Activated CD4-positive, CD25-positive, alpha-beta regulatory T cell (primary cell): ENCODE results near the gene RAB44.
"Not testable (repeated sequence)": the region's sequence is repeated elsewhere in the genome, so short reads cannot be mapped to it uniquely, and the experiment has no call there.

Experiments used
- DNase-seq, 4 experiments: peaks; one replicate each; lab custom pipeline; 2025; lab: John Stamatoyannopoulos, UW

Gene RAB44

GRCh38 chr6:36697481-36697903, at the start of gene RAB44:
TSS of gene RAB44 (plus strand) at chr6:36697826. CDS start at chr6:36704236, 6,410 bp downstream.
- DNase-seq, result no peak

- DNase-seq, result no peak
Observed at GRCh38 chr6:36649086-36649485, 48.5 kb upstream of the RAB44 start.

GRCh38 chr6:36649701-36650484, 47.7 kb upstream of the RAB44 start:
- no peak for DNase-seq

GRCh38 chr6:36650848-36651478, 46.7 kb upstream of the RAB44 start:
- no peak for DNase-seq

- DNase-seq, result no peak
Observed at GRCh38 chr6:36651659-36652379, 45.8 kb upstream of the RAB44 start.

- DNase-seq, result not testable (repeated sequence)
Observed at GRCh38 chr6:36654469-36654868, 43.2 kb upstream of the RAB44 start.

- no peak for DNase-seq
Observed at GRCh38 chr6:36655085-36655724, 42.4 kb upstream of the RAB44 start.

GRCh38 chr6:36656441-36656840, 41.2 kb upstream of the RAB44 start:
- DNase-seq, result no peak

GRCh38 chr6:36657271-36657670, 40.4 kb upstream of the RAB44 start:
- no peak for DNase-seq

- DNase-seq, result no peak
Observed at GRCh38 chr6:36657942-36658544, 39.6 kb upstream of the RAB44 start.

GRCh38 chr6:36659271-36659670, 38.4 kb upstream of the RAB44 start:
- DNase-seq, result no peak

GRCh38 chr6:36660771-36661471, 36.7 kb upstream of the RAB44 start:
- no peak for DNase-seq

GRCh38 chr6:36662380-36662779, 35.2 kb upstream of the RAB44 start:
- DNase-seq, result no peak

GRCh38 chr6:36662827-36663256, 34.8 kb upstream of the RAB44 start:
- no peak for DNase-seq

- DNase-seq, result no peak
Observed at GRCh38 chr6:36663504-36664446, 33.9 kb upstream of the RAB44 start.

- no peak for DNase-seq
Observed at GRCh38 chr6:36665180-36665579, 32.4 kb upstream of the RAB44 start.

- DNase-seq, result no peak
Observed at GRCh38 chr6:36666287-36666686, 31.3 kb upstream of the RAB44 start.

GRCh38 chr6:36666826-36667591, 30.6 kb upstream of the RAB44 start:
- no peak for DNase-seq

- no peak for DNase-seq
Observed at GRCh38 chr6:36668591-36668990, 29.0 kb upstream of the RAB44 start.
